ENCODE measurements around the gene ORAI1. TPM values are rescaled to one million over a fixed set of nuclear protein-coding genes. Genes with fewer than 3 reads are reported as not detected.

The ORAI1 gene
- total RNA-seq, 1 experiment from 2014 or later = 31.4 TPM

DNA sequence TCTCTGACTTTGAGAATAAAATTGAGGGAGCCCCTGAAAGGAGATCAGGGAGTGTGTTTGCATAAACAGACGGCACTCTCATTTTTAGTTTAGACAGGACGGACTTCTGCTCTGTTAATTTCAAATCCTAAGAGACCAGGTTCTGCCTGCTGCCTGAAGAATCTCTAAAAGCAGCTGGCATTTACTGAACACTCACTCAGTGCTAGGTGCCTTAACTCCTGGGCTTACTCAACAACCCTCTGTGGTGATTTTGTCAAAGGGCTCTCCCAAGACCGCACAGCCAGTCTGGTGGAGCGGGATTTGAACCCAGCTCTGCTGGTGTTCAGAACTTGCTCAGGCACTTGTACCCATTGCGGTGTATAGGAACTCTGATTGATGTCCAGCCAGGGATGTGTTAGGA is 2.2 kb downstream of the ORAI1 start:
- Histone ChIP-seq H3K4me2 (ENCODE audit: low read length) (peak overlapping the region; percentile 90), H3K9me2 (replicated peaks; ENCODE audit: low read length) (no peaks in the 10 kb centered on the region), H3K27ac (ENCODE audit: low read length) (no peak overlapping the region), H2AFZ (ENCODE audit: low read length) (no peak overlapping the region), H4K20me1 (ENCODE audit: low read length) (peaks cover 10% of the 10 kb centered on the region; the same call in 1 of the 2 replicates), H3K9ac (ENCODE audit: low read length) (peak overlapping the region; percentile 71; the same call in 1 of the 2 replicates), H3K9me3 (ENCODE audit: low read length) (no peaks in the 10 kb centered on the region), H3K27me3 (ENCODE audit: low read length) (no peaks in the 10 kb centered on the region), H3K79me2 (ENCODE audit: low read length) (peaks cover 67% of the 10 kb centered on the region), H3K36me3 (ENCODE audit: low read depth, low read length) (0 out of 2 replicates have a peak, but pooled peaks cover 2% of the 10 kb centered on the region), H3K4me3 (ENCODE audit: low read length) (peak overlapping the region; percentile 79), H3K4me1 (ENCODE audit: insufficient read depth, low read length) (peaks cover 34% of the 10 kb centered on the region), H3F3A (ENCODE audit: low read length, unreplicated experiment) (no peaks in the 10 kb centered on the region)
- TF ChIP-seq EZH2phosphoT487 (IDR thresholded peaks at IDR 0.05; ENCODE audit: borderline replicate concordance, low read length) (no peak), EZH2 (IDR thresholded peaks at IDR 0.05; ENCODE audit: low read length, unreplicated experiment) (no peak), CTCF (conservative IDR thresholded peaks at IDR 0.05; ENCODE audit: low read depth, low read length) (no peak)
- CTCF ChIA-PET = no interaction called here
- DNase-seq = no peak
- intact Hi-C loops (cut with micrococcal nuclease) = loop anchor here (5.0 kb wide), 2 partner anchors 91 to 164 kb away; partner anchors contain the start of gene RHOF
- POLR2A ChIA-PET (ENCODE audit: unreplicated experiment) = no interaction called here
- no peak for ATAC-seq
- no TSS peak for BruUV-seq (replicated peaks)

DNA sequence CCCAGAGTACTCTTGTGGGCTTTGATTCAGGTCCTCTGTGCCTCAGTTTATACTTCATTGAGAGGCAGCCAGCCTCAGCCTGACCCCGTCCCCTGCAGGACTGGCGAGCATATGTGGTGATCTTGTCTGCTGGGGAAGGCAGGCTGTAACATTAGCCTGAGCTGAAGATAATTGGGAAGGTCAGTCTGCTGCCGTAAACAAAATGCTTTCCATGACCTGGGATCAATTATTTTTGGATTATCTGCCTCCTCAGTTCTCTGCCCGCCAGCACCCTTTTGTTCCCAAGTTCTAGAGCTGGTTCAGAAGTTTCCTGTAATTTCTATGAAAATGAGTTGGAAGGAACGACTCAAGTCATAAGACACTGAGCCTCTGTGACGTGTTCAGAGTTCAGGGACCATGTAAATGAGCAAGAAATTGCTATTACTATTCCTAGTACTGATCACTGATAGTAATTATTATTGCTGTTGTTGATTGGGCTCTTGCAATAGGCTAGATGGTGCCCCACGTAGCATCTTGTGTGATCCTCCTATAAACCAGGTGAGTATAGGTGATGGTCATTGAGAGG is 4.5 kb downstream of the ORAI1 start:
- intact Hi-C loops (cut with micrococcal nuclease) = no loop called here
- no peaks in the 10 kb centered on the region for H3K9me3 ChIP-seq (ENCODE audit: low read length)
- peaks cover 29% of the 10 kb centered on the region for H3K4me1 ChIP-seq (ENCODE audit: insufficient read depth, low read length)
- H3K4me3 ChIP-seq (ENCODE audit: low read length) = no peak overlapping the region
- no peak for DNase-seq
- 0 out of 2 replicates have a peak, but pooled peaks cover 2% of the 10 kb centered on the region for H3K36me3 ChIP-seq (ENCODE audit: low read depth, low read length)
- no peaks in the 10 kb centered on the region for H3K27me3 ChIP-seq (ENCODE audit: low read length)
- H3K9ac ChIP-seq (ENCODE audit: low read length) = no peak overlapping the region
- H2AFZ ChIP-seq (ENCODE audit: low read length) = no peak overlapping the region
- H3F3A ChIP-seq (ENCODE audit: low read length, unreplicated experiment) = no peaks in the 10 kb centered on the region
- H4K20me1 ChIP-seq (ENCODE audit: low read length) = peaks cover 10% of the 10 kb centered on the region; the same call in 1 of the 2 replicates
- no peak overlapping the region for H3K4me2 ChIP-seq (ENCODE audit: low read length)
- H3K27ac ChIP-seq (ENCODE audit: low read length) = no peak overlapping the region
- POLR2A ChIA-PET (ENCODE audit: unreplicated experiment) = no interaction called here
- peaks cover 72% of the 10 kb centered on the region for H3K79me2 ChIP-seq (ENCODE audit: low read length)
- no peaks in the 10 kb centered on the region for H3K9me2 ChIP-seq (replicated peaks; ENCODE audit: low read length)
- ATAC-seq = no peak
- TF ChIP-seq EZH2phosphoT487 (IDR thresholded peaks at IDR 0.05; ENCODE audit: borderline replicate concordance, low read length) = no peak
- no peak for TF ChIP-seq CTCF (conservative IDR thresholded peaks at IDR 0.05; ENCODE audit: low read depth, low read length)
- no peak for TF ChIP-seq EZH2 (IDR thresholded peaks at IDR 0.05; ENCODE audit: low read length, unreplicated experiment)
- CTCF ChIA-PET = no interaction called here
- no TSS peak for BruUV-seq (replicated peaks)

Data from PC-3 (cell line).